ENCODE data around the gene RPS6KA2. TPM values are rescaled to one million over a fixed set of nuclear protein-coding genes. Genes with fewer than 3 reads are reported as not detected.

RPS6KA2 gene
- polyA plus RNA-seq, 1 donor (not counting 4 experiments of a cell fraction or from before 2014, with no cell fraction given) = 8.2 TPM

DNA sequence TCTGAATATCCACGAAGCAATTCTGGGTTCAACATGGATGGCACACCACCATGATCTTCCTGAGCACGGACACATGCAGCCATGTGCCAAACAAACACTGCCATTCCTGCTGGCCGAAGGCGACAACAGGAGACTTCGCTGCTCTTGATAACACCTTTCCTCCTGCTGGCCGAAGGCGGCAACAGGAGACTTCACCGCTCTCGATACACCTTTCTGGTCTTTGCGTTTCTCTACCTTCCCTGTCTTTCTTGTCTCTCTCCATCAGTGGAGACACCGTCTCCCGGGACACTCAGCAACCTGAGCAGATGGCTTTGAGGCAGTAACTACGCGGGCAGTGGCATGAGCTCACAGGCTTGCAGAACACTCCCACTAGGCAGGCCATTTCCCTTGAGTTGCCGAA, 189.4 kb downstream of the RPS6KA2 start:
- H3K4me1 ChIP-seq (ENCODE audit: control insufficient read depth, extremely low read depth, insufficient read depth, low read length) = no peaks in the 10 kb centered on the region
- no peak overlapping the region for H3K27ac ChIP-seq (ENCODE audit: control insufficient read depth, insufficient read depth, low read length)
- no peak for FAIRE-seq
- no peaks in the 10 kb centered on the region for H4K20me1 ChIP-seq (ENCODE audit: control insufficient read depth, extremely low read depth, insufficient read depth, low read length)
- no peak overlapping the region for H3K4me3 ChIP-seq (ENCODE audit: control insufficient read depth in 2 of 3, extremely low read depth in 1 of 3, insufficient read depth in 2 of 3, low read depth in 1 of 3, low read length in 3 of 3)
- no peak overlapping the region for H3K9ac ChIP-seq (ENCODE audit: control insufficient read depth, extremely low read depth, insufficient read depth, low read length)
- dilution Hi-C loops (cut with MboI; ENCODE audit: extremely low pct_ligation_motif_present, low sequenced_read_pairs) = no loop called here
- H3K9me3 ChIP-seq (ENCODE audit: control insufficient read depth, low read depth, low read length) = no peaks in the 10 kb centered on the region
- H3K4me2 ChIP-seq (ENCODE audit: control insufficient read depth, extremely low read depth, insufficient read depth, low read depth, low read length) = no peak overlapping the region
- no peaks in the 10 kb centered on the region for H3K36me3 ChIP-seq (ENCODE audit: control insufficient read depth in 2 of 2, extremely low read depth in 1 of 2, insufficient read depth in 2 of 2, low read length in 2 of 2)
- no peaks in the 10 kb centered on the region for H3K9me1 ChIP-seq (ENCODE audit: control insufficient read depth, extremely low read depth, insufficient read depth, low read length)
- H3K27me3 ChIP-seq (ENCODE audit: control insufficient read depth, extremely low read depth, insufficient read depth, low read length) = no peaks in the 10 kb centered on the region
- H2AFZ ChIP-seq (ENCODE audit: control insufficient read depth, low read length) = no peak overlapping the region
- no peaks in the 10 kb centered on the region for H3K79me2 ChIP-seq (ENCODE audit: control insufficient read depth, insufficient read depth, low read length)
- no peak for DNase-seq (ENCODE audit: low read depth, low spot score)
- TF ChIP-seq EZH2 (IDR thresholded peaks at IDR 0.05; ENCODE audit: low read length) = no peak
- TF ChIP-seq, protein P1, sequence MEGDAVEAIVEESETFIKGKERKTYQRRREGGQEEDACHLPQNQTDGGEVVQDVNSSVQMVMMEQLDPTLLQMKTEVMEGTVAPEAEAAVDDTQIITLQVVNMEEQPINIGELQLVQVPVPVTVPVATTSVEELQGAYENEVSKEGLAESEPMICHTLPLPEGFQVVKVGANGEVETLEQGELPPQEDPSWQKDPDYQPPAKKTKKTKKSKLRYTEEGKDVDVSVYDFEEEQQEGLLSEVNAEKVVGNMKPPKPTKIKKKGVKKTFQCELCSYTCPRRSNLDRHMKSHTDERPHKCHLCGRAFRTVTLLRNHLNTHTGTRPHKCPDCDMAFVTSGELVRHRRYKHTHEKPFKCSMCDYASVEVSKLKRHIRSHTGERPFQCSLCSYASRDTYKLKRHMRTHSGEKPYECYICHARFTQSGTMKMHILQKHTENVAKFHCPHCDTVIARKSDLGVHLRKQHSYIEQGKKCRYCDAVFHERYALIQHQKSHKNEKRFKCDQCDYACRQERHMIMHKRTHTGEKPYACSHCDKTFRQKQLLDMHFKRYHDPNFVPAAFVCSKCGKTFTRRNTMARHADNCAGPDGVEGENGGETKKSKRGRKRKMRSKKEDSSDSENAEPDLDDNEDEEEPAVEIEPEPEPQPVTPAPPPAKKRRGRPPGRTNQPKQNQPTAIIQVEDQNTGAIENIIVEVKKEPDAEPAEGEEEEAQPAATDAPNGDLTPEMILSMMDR (optimal IDR thresholded peaks at IDR 0.05 in 1 of 3, IDR thresholded peaks at IDR 0.05 in 1 of 3, conservative IDR thresholded peaks at IDR 0.05 in 1 of 3; ENCODE audit: extremely low read depth in 1 of 3, insufficient read depth in 2 of 3, low read length in 3 of 3) = no peak

DNA sequence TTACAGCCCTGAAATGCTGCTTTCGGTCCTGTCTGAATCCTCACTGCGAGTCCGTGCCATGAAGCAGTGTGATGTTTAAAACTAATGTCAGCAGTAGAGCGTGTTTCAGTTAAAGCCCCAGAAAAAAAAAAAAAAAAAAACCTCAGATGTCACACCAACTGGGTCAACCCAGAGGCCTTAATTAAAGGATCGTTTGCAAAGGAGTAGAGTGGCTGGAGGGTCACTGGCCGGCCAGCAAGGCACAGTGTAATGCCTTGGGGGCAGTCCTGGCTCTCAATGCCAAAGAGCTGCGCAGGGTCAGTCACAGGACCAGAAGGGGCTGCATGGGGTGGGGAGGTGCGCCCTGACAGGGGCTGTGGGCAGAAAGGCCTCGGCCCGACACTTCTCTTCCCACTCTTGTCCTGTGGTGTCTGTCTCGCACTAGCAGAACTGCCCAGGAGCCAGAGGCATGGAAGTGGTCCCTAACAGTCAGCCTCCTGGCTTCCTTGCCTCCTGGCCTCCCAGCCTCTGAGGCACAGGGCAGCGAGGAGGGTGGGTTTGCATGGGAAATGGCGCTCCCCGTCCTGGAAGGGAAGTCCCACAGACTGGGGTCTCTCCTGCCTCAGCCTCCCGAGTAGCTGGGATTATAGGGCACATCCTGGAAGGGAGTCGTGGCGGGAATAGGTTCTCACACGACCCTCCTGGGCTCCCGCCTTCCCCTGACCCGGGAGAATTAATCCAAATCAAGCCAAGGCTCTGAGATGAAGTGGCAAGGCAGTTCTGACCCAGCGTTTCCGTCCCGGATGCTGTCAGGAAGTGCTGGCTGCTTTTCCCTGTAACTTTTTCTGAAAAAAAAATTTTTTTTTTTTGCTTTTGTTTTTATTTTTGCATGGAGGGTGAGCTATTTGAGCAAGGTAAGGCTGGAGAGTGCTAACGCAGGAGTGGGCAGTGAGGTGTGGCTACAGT, 190.6 kb downstream of the RPS6KA2 start:
- dilution Hi-C loops (cut with MboI; ENCODE audit: extremely low pct_ligation_motif_present, low sequenced_read_pairs) = no loop called here
- H3K9me3 ChIP-seq (ENCODE audit: control insufficient read depth, low read depth, low read length) = no peaks in the 10 kb centered on the region
- no peak overlapping the region for H3K4me2 ChIP-seq (ENCODE audit: control insufficient read depth, extremely low read depth, insufficient read depth, low read depth, low read length)
- no peaks in the 10 kb centered on the region for H3K79me2 ChIP-seq (ENCODE audit: control insufficient read depth, insufficient read depth, low read length)
- no peak overlapping the region for H3K9ac ChIP-seq (ENCODE audit: control insufficient read depth, extremely low read depth, insufficient read depth, low read length)
- H3K4me3 ChIP-seq (ENCODE audit: control insufficient read depth in 2 of 3, extremely low read depth in 1 of 3, insufficient read depth in 2 of 3, low read depth in 1 of 3, low read length in 3 of 3) = no peak overlapping the region
- no peak overlapping the region for H2AFZ ChIP-seq (ENCODE audit: control insufficient read depth, low read length)
- H3K9me1 ChIP-seq (ENCODE audit: control insufficient read depth, extremely low read depth, insufficient read depth, low read length) = no peaks in the 10 kb centered on the region
- no peaks in the 10 kb centered on the region for H3K36me3 ChIP-seq (ENCODE audit: control insufficient read depth in 2 of 2, extremely low read depth in 1 of 2, insufficient read depth in 2 of 2, low read length in 2 of 2)
- no peak overlapping the region for H3K27ac ChIP-seq (ENCODE audit: control insufficient read depth, insufficient read depth, low read length)
- no peaks in the 10 kb centered on the region for H3K4me1 ChIP-seq (ENCODE audit: control insufficient read depth, extremely low read depth, insufficient read depth, low read length)
- no peak for FAIRE-seq
- no peak for DNase-seq (ENCODE audit: low read depth, low spot score)
- no peaks in the 10 kb centered on the region for H3K27me3 ChIP-seq (ENCODE audit: control insufficient read depth, extremely low read depth, insufficient read depth, low read length)
- no peaks in the 10 kb centered on the region for H4K20me1 ChIP-seq (ENCODE audit: control insufficient read depth, extremely low read depth, insufficient read depth, low read length)
- TF ChIP-seq, protein P1 (optimal IDR thresholded peaks at IDR 0.05 in 1 of 3, IDR thresholded peaks at IDR 0.05 in 1 of 3, conservative IDR thresholded peaks at IDR 0.05 in 1 of 3; ENCODE audit: extremely low read depth in 1 of 3, insufficient read depth in 2 of 3, low read length in 3 of 3) = no peak
- no peak for TF ChIP-seq EZH2 (IDR thresholded peaks at IDR 0.05; ENCODE audit: low read length)
